ENCODE data around the gene RACK1. TPM values are rescaled to one million over a fixed set of nuclear protein-coding genes. Genes with fewer than 3 reads are reported as not detected.
A peak's percentile ranks its signal among the peaks of the same experiment; 100 is the strongest.

The RACK1 gene
- total and polyA plus RNA-seq, 2 of the 8 experiments (the other 6 are each of a cell fraction or from before 2014, with no cell fraction given): 2,589 to 7,971 TPM

GRCh38 chr5:181223729-181224389 is 19.8 kb downstream of the RACK1 start (continued):
- TF ChIP-seq HDAC2 (IDR thresholded peaks at IDR 0.05; ENCODE audit: borderline replicate concordance in 1 of 2, low read depth in 2 of 2, low read length in 2 of 2) (no peak), SIRT6 (IDR thresholded peaks at IDR 0.05; ENCODE audit: low read length) (no peak), GABPA (IDR thresholded peaks at IDR 0.05; ENCODE audit: borderline replicate concordance, insufficient read depth, low read length) (no peak), CEBPB (IDR thresholded peaks at IDR 0.05; ENCODE audit: low read depth, low read length) (0 out of 2 replicates have a peak, but pooled peaks have one; percentile 1), EGR1 (IDR thresholded peaks at IDR 0.05; ENCODE audit: borderline replicate concordance, low read depth, low read length) (no peak)
- TF ChIP-seq, protein P1, sequence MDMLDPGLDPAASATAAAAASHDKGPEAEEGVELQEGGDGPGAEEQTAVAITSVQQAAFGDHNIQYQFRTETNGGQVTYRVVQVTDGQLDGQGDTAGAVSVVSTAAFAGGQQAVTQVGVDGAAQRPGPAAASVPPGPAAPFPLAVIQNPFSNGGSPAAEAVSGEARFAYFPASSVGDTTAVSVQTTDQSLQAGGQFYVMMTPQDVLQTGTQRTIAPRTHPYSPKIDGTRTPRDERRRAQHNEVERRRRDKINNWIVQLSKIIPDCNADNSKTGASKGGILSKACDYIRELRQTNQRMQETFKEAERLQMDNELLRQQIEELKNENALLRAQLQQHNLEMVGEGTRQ (IDR thresholded peaks at IDR 0.05; ENCODE audit: low read length): no peak
